HG02870 (cell line): ENCODE data around the gene DUOXA2.
A peak's percentile ranks its signal among the peaks of the same experiment; 100 is the strongest.

ENCODE experiments used
- ATAC-seq: cut with Tn5 transposase; IDR thresholded peaks from one replicate; pipeline ENCODE4 v1.9.1; 2021; ENCODE audit warnings: mild to moderate bottlenecking, moderate library complexity; ENCODE audit not compliant: unreplicated experiment

The DUOXA2 gene

DNA sequence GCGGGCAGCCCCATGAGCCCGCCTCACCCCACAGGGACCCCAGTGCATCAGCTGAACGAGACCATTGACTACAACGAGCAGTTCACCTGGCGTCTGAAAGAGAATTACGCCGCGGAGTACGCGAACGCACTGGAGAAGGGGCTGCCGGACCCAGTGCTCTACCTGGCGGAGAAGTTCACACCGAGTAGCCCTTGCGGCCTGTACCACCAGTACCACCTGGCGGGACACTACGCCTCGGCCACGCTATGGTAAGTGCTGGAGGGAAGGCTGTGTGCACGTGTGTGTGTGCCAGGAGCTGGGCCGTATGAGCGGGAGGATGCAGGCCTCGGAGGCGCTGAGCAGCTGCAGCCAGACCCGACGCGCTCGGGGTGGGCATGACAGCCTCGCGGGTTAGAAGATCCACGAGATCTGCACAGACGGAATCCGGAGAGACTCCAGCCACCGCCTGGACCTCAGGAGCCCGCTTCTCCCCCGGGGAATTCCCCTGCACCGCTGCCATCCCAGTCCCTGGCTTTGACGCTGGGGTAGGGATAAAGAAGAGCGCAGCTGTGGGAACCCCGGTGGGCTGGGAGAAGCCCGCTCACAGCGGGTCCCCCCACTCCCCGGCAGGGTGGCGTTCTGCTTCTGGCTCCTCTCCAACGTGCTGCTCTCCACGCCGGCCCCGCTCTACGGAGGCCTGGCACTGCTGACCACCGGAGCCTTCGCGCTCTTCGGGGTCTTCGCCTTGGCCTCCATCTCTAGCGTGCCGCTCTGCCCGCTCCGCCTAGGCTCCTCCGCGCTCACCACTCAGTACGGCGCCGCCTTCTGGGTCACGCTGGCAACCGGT lies 2.6 kb downstream of the DUOXA2 start:
- no peak for ATAC-seq

GRCh38 chr15:45117308-45118130 lies 3.4 kb downstream of the DUOXA2 start:
- peak; percentile 8 for ATAC-seq

DNA sequence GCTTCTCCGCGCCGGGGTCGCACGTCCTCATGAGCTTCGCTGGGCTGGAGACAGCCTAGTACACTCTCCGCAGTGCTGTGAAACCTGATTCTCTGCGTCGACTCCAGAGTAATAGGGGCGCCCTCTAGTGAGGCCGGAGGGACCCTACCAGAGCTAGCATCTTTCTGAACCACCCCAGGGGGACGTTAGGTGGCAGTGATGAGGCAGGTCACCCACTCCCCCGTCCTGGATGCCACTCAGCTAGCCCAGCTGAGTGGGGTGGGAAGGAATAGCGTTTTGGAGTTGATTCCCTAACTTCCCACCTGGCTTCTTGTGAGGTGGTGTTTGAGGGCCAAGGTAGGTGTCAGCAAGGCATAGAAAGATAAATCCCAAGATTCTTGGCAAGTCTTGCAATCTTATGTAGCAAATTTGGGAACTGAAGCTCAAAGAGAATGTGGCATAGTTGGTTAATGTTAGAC lies 4.0 kb downstream of the DUOXA2 start:
- peak; percentile 93 for ATAC-seq

DNA sequence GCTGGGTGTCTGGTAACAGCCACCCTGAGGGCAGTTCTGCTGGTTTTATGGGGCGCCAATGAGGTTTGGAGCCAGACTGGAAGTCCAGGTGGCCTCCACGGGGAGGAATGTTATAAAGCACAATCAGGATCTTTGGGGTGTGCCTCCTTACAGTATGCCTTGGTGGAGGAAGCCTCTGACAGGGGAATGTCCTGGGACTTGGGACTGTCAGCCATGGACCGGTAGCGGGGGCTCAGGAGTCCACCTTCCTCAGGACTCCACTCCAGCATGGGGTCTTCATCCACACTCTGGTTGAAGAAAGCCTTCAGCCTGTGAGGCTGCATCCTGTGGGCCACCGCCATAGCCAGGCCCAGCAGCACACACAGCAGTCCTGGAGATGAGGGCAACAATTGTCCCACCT lies 4.9 kb downstream of the DUOXA2 start:
- ATAC-seq = no peak

DNA sequence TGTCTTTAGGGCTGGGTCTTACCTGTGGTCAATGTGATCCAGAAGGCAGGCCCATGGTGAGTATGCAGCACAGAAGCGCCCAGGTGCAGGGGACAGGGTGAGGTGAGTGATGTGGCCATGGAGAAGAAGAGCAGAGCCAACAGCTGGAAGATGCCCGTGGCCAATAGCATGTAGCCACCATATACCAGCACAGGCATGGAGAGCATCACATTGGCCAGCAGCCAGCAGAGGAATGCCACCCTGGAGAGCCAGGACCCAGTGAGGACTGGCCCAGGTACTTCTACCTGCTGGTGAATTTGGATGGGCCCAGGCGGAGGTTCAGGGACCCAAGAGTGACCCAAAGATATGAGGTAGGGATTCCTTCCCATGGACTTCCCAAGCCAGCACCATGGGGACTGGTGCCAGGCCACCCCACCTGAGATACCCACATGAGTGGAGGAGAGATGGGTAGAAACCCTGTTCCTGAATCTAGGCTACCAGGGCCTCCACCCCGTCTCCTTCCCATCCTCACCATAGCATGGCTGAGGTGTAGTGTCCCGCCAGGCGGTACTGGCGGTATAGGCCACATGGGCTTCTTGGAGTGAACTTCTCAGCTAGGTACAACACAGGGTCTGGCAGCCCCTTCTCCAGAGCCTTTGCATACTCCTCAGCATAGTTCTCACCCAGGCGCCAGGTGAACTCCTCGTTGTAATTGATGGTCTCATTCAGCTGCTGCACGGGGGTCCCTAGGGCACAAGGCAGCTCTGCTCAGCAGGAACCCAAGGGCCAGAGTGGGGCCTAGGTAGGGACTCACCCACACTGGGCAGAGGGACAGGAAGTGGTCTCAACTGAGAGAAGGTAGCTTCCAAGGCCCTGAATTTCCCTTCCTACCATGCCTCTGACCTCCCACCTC lies 6.2 kb downstream of the DUOXA2 start:
- no peak for ATAC-seq

DNA sequence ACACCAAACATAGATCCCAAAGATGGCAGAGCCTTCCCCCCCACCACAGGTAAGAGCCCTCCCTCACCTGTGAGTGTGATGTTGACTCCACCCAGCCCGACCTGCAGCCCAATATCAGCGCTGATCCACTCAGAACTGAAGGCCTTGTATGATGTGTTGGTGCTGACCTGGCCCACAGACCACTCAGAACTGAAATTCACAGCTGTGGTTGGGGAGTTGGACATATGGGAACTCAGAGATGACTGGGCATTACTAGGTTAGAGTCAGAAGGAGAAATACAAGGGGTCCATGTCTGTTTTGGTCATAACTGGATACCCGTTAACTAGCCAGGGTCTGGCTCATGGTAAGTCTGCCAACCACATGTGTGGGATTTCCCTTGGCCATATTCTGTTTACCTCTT lies 6.9 kb downstream of the DUOXA2 start:
- ATAC-seq = no peak

DNA sequence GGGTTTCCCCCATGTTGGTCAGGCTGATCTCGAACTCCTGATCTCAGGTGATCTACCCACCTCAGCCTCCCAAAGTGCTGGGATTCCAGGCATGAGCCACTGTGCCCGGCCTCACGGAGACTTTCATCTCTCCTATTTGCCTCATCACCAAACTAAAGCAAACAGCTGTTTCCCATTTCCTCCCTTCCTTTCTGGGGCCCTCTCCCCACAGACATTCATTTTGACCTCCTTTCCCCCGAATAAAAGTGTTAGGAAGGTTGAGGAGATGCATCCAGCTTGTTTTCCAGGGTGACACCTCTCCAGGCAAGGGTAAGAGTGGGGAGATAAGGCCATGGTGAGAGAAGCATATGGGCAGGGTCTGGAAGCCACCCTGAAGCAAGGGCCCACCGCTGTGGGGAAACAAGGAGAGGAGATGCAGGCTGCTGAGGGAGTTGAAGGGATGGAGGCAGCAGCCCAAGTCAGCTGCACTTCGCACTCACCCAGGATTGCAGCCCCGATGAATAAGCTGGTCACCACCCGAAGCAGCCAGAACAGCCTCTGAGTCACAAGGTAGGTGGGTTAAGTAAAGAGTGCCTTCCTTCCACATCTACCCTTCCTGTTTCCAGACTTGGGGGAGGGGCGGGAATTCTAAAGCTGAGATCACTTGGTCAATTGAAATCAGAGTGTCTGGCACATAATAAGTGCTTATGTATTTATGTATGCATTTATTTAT lies 7.7 kb downstream of the DUOXA2 start:
- no peak for ATAC-seq

- no peak for ATAC-seq
Observed at GRCh38 chr15:45122719-45123118, 8.6 kb downstream of the DUOXA2 start.

DNA sequence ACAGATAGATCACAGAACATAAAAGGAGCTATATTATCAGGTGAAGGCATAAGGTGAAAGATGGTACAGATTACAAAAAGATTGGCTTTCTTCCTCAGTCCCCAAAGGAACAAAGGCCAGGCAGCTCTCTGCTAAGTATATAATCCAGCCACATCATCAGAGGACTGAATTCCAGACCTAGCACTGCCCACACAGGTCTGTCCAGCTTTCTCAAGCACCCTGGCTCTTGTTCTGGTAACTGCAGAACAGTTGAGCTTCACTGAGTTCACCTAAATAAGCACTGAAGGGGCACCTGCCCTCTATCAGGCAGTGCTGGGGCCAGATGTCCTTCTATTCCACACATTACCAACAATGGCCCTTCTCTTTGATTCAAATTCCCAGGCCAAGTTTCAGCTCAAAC lies 9.3 kb downstream of the DUOXA2 start:
- no peak for ATAC-seq

DNA sequence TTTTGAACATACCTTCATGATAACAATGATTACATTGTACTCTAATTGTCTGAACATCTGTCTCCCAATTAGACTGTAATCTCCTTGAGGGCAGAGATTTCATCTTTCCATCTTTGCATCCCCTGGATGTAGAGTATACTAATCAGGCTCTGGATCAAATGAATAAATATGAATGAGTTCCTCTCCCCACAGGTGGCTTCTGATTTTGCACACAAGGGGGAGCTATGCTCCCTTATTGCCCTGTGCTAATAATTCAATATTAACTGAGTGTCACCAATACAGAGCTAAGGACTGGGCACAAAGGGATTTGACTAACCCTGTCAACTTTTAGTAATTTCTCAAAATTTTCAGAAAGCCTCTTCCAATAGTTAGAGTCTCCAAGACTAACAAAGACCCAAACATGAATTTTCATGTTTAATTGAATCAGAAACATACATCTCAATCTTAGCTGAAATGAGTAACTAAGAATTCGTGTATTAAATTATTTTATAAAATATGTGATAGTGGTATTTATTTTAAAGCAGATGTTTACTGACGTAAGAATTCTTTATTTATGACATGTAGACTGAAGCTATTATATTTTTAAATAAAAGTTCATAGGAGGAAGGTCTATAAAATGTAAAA lies 12.5 kb downstream of the DUOXA2 start:
- ATAC-seq = no peak

- no peak for ATAC-seq
Observed at GRCh38 chr15:45128971-45129639, 15.0 kb downstream of the DUOXA2 start.

- ATAC-seq = no peak
Observed at GRCh38 chr15:45129651-45130129, 15.6 kb downstream of the DUOXA2 start, which contains the start of the genes DUOX1 and DUOXA1. Gene DUOX1 (plus strand): TSS chr15:45129994. CDS start chr15:45131967, 1,973 bp downstream. Gene DUOXA1 (minus strand): TSS chr15:45129879. CDS start chr15:45123014, 6,865 bp downstream.

DNA sequence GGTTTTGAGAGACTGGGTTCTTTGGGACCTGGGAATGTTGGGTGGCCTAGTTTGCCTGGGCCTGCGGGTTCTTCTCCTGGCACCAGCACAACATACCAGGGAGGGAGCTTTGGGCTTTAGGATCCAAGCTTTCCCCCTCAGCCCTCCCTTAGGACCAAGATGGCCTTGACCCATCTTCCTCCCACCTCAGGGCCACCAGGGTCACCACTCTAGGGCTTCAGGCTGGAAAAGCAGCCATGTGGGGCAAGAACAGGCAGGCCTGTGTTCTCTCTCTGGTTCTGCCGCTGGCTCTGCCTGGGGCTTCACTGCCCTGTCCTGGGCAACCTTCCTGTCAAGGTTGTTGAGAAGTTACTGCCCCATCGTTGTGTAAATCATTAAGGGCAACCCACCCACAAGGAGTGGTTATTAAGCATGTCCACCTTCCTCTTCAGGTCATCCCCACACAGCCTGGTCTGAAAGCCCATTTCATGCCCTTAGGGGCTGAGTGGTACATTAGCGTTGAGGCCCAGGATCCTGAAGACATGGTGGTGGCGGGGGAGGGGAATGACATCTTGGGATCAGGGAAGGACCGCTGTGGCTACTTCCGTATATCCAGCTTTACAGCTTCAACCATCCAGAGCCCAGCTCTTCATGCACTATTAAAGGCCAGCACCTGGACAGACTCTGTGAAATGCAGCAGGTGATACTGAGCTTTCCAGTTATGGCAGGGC lies 16.3 kb downstream of the DUOXA2 start:
- no peak for ATAC-seq

- ATAC-seq = no peak
Observed at GRCh38 chr15:45131510-45131909, 17.4 kb downstream of the DUOXA2 start.

DNA sequence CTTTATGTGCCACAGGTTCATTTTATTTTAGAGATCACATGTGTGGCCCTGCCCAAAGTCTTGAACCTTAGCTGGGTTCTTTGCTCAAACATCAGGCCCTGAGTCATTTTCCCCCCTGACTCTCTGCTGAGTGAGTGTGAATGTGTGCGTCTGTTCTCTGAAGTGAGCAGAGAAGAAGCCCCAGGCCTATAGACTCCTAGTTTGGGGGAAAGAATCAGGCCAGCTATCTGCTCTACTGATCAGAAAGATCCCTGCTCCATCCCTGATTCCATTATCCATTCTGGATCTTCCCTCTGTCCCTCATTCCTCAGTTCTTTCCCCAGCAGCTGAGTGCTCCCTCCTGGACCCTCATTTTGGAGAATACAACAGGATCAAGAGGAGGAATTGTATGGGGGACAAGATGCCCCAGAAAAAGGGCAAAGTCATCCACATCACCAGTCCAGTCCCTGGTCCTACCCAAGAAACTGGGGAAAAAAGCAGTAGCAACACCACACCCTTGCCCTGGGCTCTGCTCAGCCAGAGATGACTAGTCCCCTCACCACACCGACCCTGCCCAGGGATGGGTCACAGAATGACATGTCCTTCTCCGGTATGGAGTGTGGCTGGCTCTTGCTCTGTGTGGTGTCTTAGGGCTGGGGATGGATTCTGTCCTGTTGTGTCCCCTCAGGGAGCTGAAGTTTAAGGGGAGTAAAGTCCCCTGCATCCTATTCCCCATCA lies 18.9 kb downstream of the DUOXA2 start:
- ATAC-seq = no peak

GRCh38 chr15:45133561-45133920 lies 19.4 kb downstream of the DUOXA2 start:
- no peak for ATAC-seq

GRCh38 chr15:45134046-45134445 lies 19.9 kb downstream of the DUOXA2 start:
- no peak for ATAC-seq
